Endodermal cell (in vitro differentiated cells): ENCODE results near the gene LENEP. TPM values are rescaled to one million over a fixed set of nuclear protein-coding genes. Genes with fewer than 3 reads are reported as not detected.
A peak's percentile ranks its signal among the peaks of the same experiment; 100 is the strongest.

Experiments
- DNase-seq: peaks from one replicate; pipeline ENCODE4 v3.0.0-alpha.2; 2017
- H3K27ac ChIP-seq: 2 replicates; pipeline ENCODE4 v1.5.1; 2013; ENCODE audit warnings: mild to moderate bottlenecking, low read depth, low read length, moderate library complexity
- H3K27me3 ChIP-seq: 2 replicates; pipeline ENCODE4 v1.6.1; 2013; ENCODE audit warnings: mild to moderate bottlenecking, low read length, moderate library complexity; ENCODE audit not compliant: insufficient read depth, control insufficient read depth, poor library complexity, severe bottlenecking
- H3K36me3 ChIP-seq: 2 replicates; pipeline ENCODE4 v1.7.0; 2013; ENCODE audit warnings: mild to moderate bottlenecking, low read length, moderate library complexity; ENCODE audit not compliant: control insufficient read depth, insufficient read depth
- H3K4me1 ChIP-seq: one replicate; pipeline ENCODE4 v1.7.0; 2013; ENCODE audit warnings: low read length; ENCODE audit not compliant: control insufficient read depth, insufficient read depth
- H3K4me3 ChIP-seq: 2 replicates; pipeline ENCODE4 v1.5.1; 2013; ENCODE audit warnings: mild to moderate bottlenecking, low read length, moderate library complexity
- H3K9ac ChIP-seq: 2 replicates; pipeline ENCODE4 v1.6.1; 2013; ENCODE audit warnings: mild to moderate bottlenecking, low read length, moderate library complexity; ENCODE audit not compliant: poor library complexity, severe bottlenecking; ENCODE audit errors: extremely low read depth
- H3K9me3 ChIP-seq: 2 replicates; pipeline ENCODE4 v1.6.1; 2013; ENCODE audit warnings: mild to moderate bottlenecking, low read length, moderate library complexity; ENCODE audit not compliant: control insufficient read depth
- H3K27ac Mint-ChIP-seq: 2 replicates; pipeline ENCODE4 v1.8.0; 2020; ENCODE audit warnings: mixed read lengths
- H3K27me3 Mint-ChIP-seq: 2 replicates; pipeline ENCODE4 v1.8.0; 2021; ENCODE audit warnings: mild to moderate bottlenecking, mixed read lengths; ENCODE audit not compliant: insufficient read depth
- H3K36me3 Mint-ChIP-seq: 2 replicates; pipeline ENCODE4 v1.8.0; 2020; ENCODE audit warnings: low read depth, mixed read lengths
- H3K4me1 Mint-ChIP-seq: 2 replicates; pipeline ENCODE4 v1.8.0; 2020; ENCODE audit warnings: mixed read lengths
- H3K4me3 Mint-ChIP-seq: 2 replicates; pipeline ENCODE4 v1.8.0; 2020; ENCODE audit warnings: mild to moderate bottlenecking, moderate library complexity, mixed read lengths
- H3K9me3 Mint-ChIP-seq: 2 replicates; pipeline ENCODE4 v1.8.0; 2020; ENCODE audit warnings: mild to moderate bottlenecking, mixed read lengths
- WGBS, 2 experiments: methylation state at CpG; one replicate each; pipeline versions ENCODE4 v1.1.5 to v1.1.7; 2013; ENCODE audit warnings: missing lambda C conversion rate in 2 of 2, mixed read lengths in 1 of 2; ENCODE audit not compliant: insufficient coverage in 1 of 2, insufficient read length in 1 of 2; 5-methylcytosine and 5-hydroxymethylcytosine counted together
- total RNA-seq, 2 donors: library from RNA; stranded (reverse); fragmentation: NEBNext Ultra II Directional in 1 of 2; extraction: Animal tissue kit (Norgen Biotek cat#: 25700) in 1 of 2; gene quantifications; 2 replicates in 1 of 2; 3 replicates in 1 of 2; pipeline ENCODE4 v1.2.1, GENCODE V29; 2021
- TF ChIP-seq, protein P1 (sequence below): fragments of 200-600 bp; sonication (generic); conservative IDR thresholded peaks from 2 replicates; pipeline ENCODE4 v1.5.0; 2021; ENCODE audit warnings: antibody characterized with exemption, mild to moderate bottlenecking

LENEP gene
- total RNA-seq, 2 donors from 2014 or later = 2.0 TPM; not detected in 1

DNA sequence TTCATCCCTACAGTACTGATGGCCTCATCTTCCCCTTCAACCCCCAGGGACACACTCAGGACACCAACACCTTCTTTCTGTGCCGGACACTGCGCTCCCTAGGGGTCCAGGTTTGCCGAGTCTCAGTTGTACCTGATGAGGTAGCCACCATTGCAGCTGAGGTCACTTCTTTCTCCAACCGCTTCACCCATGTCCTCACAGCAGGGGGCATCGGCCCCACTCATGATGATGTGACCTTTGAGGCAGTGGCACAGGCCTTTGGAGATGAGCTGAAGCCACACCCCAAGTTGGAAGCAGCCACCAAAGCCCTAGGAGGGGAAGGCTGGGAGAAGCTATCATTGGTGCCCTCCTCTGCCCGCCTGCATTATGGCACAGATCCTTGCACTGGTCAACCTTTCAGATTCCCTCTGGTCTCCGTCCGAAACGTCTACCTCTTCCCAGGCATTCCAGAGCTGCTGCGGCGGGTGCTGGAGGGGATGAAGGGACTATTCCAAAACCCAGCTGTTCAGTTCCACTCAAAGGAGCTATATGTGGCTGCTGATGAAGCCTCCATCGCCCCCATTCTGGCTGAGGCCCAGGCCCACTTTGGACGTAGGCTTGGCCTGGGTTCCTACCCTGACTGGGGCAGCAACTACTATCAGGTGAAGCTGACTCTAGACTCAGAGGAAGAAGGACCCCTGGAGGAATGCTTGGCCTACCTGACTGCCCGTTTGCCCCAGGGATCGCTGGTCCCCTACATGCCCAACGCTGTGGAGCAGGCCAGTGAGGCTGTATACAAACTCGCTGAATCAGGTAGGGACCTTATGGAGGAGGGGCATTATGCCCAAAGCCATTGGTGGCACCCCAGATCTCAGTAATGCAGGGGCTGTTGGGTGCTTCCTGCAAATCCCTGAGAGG, 5.1 kb upstream of the LENEP start:
- H3K9me3 Mint-ChIP-seq = no peaks in the 10 kb centered on the region
- no peak overlapping the region for H3K4me3 ChIP-seq
- WGBS, 2 experiments = 94 to 97% methylated on average over 14 to 17 of the region's 17 CpGs
- peaks cover 42% of the 10 kb centered on the region for H3K36me3 ChIP-seq
- peaks cover 4% of the 10 kb centered on the region for H3K4me1 Mint-ChIP-seq
- TF ChIP-seq, protein P1, sequence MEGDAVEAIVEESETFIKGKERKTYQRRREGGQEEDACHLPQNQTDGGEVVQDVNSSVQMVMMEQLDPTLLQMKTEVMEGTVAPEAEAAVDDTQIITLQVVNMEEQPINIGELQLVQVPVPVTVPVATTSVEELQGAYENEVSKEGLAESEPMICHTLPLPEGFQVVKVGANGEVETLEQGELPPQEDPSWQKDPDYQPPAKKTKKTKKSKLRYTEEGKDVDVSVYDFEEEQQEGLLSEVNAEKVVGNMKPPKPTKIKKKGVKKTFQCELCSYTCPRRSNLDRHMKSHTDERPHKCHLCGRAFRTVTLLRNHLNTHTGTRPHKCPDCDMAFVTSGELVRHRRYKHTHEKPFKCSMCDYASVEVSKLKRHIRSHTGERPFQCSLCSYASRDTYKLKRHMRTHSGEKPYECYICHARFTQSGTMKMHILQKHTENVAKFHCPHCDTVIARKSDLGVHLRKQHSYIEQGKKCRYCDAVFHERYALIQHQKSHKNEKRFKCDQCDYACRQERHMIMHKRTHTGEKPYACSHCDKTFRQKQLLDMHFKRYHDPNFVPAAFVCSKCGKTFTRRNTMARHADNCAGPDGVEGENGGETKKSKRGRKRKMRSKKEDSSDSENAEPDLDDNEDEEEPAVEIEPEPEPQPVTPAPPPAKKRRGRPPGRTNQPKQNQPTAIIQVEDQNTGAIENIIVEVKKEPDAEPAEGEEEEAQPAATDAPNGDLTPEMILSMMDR = no peak
- H3K27ac ChIP-seq = no peak overlapping the region
- H3K36me3 Mint-ChIP-seq = peaks cover 37% of the 10 kb centered on the region
- H3K4me3 Mint-ChIP-seq = no peak overlapping the region
- no peaks in the 10 kb centered on the region for H3K9me3 ChIP-seq
- no peaks in the 10 kb centered on the region for H3K4me1 ChIP-seq
- H3K27me3 ChIP-seq = no peaks in the 10 kb centered on the region
- no peak for DNase-seq
- H3K9ac ChIP-seq = no peak overlapping the region
- no peaks in the 10 kb centered on the region for H3K27me3 Mint-ChIP-seq
- no peak overlapping the region for H3K27ac Mint-ChIP-seq

DNA sequence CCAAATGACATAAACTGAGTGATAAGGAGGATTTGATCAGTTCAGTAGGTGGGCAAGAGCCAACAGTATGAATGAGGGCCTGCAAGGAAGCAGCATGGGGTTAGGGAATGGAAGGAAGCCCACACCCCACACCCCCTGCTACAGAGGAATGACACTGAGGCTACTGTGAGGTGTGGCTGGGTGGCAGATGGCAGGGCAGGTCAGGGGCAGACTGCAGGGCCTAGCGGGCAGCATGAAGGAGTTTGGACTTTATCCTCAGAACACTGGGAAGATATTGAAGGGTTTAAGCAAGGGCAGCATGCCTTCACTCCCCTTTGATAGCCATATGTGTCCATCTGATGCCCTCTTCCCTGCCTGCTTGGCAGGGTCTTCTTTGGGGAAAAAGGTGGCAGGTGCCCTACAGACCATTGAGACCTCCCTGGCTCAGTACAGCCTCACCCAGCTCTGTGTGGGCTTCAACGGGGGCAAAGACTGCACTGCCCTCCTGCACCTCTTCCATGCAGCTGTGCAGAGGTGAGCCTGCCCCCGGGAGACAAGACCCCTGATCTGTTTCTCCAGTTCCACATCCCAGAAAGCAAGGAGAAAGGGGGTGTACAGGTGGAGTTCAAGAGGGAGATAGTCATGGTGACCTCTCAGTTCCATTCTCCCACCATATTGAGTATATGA, 4.1 kb upstream of the LENEP start:
- Histone ChIP-seq H3K27me3 (no peaks in the 10 kb centered on the region), H3K9me3 (no peaks in the 10 kb centered on the region), H3K36me3 (peaks cover 42% of the 10 kb centered on the region), H3K4me1 (no peaks in the 10 kb centered on the region), H3K4me3 (no peak overlapping the region), H3K27ac (no peak overlapping the region), H3K9ac (no peak overlapping the region)
- 94% methylated on average over 3 of the region's 3 CpGs; no CpG with 5 or more reads in 1 of the 2 experiments for WGBS, 2 experiments
- Mint-ChIP-seq H3K36me3 (peaks cover 37% of the 10 kb centered on the region), H3K27me3 (no peaks in the 10 kb centered on the region), H3K4me3 (no peak overlapping the region), H3K27ac (peak overlapping the region; percentile 35), H3K9me3 (no peaks in the 10 kb centered on the region), H3K4me1 (no peaks in the 10 kb centered on the region)
- TF ChIP-seq, protein P1 = no peak
- no peak for DNase-seq

DNA sequence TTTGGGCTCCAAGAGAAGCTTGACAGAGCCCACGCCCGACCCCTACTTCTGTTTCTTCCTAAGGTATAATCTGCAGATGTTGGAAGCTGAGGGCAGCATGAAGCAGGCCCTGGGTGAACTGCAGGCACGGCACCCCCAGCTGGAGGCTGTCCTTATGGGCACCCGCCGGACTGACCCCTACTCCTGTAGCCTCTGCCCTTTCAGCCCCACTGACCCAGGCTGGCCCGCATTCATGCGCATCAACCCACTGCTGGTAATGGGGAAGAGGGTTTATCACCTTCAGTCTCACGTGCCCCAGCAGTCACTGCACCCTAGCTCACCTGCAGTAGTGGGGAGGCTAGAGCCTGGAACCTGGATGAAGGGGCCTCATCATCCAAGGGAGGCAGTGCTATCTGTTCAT, 3.1 kb upstream of the LENEP start:
- Mint-ChIP-seq H3K36me3 (peaks cover 35% of the 10 kb centered on the region), H3K27ac (no peak overlapping the region), H3K4me1 (peaks cover 4% of the 10 kb centered on the region), H3K4me3 (no peak overlapping the region), H3K9me3 (no peaks in the 10 kb centered on the region), H3K27me3 (no peaks in the 10 kb centered on the region)
- H3K9me3 ChIP-seq = no peaks in the 10 kb centered on the region
- no peak overlapping the region for H3K27ac ChIP-seq
- H3K9ac ChIP-seq = no peak overlapping the region
- TF ChIP-seq, protein P1 = no peak
- WGBS, 2 experiments = 93 to 97% methylated on average over 2 to 8 of the region's 8 CpGs
- no peak for DNase-seq
- H3K27me3 ChIP-seq = no peaks in the 10 kb centered on the region
- H3K36me3 ChIP-seq = peaks cover 42% of the 10 kb centered on the region
- no peaks in the 10 kb centered on the region for H3K4me1 ChIP-seq
- H3K4me3 ChIP-seq = no peak overlapping the region
